Lower leg skin (tissue), 3 donors: ENCODE data around the gene TPP1.

Experiments used
- CTCF ChIP-seq, 3 donors: fragments of 450-650 bp; IDR thresholded peaks; one replicate each; pipeline ENCODE4 v1.5.1; 2016; ENCODE audit warnings: antibody characterized with exemption in 3 of 3, mild to moderate bottlenecking in 3 of 3, moderate library complexity in 2 of 3
- POLR2A ChIP-seq, 2 donors: fragments of 450-650 bp; IDR thresholded peaks; one replicate each; pipeline ENCODE4 v1.6.1; 2016 to 2017; ENCODE audit warnings: antibody characterized with exemption in 2 of 2, mild to moderate bottlenecking in 1 of 2, moderate library complexity in 1 of 2

- TF ChIP-seq CTCF (IDR thresholded peaks at IDR 0.05) (no peak), POLR2A (IDR thresholded peaks at IDR 0.05) (no peak)
Observed at GRCh38 chr11:6666302-6667183, 47.3 kb upstream of the TPP1 start.
